ENCODE results near the gene TPCN2.

Gene TPCN2

DNA sequence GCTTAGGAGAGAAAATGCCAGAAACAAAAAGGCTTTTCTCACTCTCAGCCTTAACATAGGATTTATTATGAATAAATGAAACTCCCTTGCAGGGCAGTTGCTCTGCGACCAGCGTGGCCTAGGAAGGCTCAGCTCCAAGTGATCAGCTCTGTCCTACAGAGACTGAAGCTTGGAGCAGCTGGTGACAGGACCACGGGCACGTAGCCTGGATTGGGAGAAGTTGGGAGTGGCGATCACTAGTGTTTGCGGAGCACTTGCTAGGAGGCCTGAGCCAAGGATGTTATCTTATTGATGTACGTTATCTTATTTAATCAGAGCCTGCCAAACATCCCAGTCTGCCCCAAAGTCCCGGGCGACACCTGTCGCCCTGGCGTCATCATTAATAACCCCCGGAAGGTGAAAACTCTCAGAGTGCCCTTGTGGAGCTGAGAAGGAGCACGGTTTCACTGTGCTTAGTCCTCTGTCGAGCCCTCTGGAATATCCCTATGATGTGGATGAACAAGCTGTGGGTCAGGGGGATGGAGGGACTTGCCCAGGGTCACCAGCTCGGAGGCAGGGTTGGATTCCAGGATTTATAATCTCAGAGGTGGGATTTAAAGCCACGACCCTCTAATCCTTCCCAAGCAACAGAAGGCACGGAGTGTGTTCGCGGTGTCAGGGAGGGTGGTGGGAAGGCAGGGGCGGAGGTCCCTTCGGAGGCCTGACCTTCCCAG lies 66.2 kb downstream of the TPCN2 start:
- no peak for DNase-seq

DNA sequence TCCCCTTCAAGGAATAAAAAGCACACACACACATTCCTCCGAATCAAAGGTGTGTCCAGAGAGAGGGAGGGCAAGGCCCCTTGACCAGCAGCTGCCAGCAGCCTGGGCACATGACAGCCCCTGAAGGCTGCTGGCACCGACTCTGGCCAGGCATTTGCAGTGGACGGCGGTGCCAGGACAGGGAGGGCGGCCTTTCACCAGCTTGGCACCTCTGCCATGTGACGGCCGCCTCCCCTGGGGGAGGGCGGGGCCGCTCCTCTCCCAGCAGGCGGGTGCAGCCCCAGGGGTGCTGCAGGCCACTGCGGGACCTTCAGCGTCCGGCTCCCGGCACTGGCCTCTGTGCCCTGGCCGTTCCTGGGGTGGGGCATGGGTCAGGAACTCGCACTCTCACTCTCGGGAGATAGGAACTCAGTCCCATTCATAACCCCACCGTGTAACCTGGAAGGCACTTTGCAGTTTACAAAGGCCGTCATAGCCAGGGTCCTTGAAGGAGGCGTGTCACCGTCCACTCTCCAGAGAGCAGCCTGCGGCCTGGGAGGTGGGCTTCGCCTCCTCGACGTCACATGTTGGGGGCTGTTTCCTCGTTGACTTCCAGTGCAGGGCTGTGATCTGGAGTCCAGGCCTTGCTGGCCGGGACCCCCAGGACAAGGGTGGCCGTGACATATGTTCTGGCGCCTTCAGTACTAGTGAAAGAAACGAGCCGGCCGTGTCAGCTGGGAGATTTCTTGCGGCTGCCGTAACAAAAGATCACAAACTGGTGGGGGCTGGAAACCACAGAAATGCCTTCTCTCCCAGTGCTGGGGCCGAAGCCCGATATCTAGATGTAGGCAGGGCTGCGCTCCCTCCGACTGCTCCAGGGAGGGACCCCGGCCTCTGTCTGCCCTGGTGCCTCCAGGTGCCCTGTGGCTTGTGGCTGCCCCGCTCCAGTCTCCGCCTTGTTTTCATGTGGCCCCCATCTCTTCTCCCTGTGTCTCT lies 67.1 kb downstream of the TPCN2 start:
- DNase-seq, result no peak

DNA sequence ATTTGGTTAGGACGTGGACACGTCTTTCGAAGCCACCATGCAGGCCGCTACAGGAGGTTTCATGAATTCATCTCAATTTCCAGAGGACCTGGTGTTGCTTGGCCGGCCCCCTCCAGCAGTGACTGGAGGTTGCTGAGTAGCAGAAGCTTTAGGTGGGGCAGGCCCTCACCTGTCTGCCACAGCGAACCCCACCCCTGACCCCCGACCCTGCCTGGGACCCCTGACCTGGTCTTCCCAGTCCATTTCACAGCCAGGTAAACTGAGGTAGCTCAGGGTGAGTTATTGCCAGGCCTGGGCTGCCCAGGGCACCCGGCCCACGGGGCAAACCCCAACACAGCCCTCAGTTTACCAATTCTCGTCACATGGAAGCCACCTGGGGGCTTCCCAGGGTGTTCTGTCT lies 67.9 kb downstream of the TPCN2 start:
- DNase-seq, result no peak

DNA sequence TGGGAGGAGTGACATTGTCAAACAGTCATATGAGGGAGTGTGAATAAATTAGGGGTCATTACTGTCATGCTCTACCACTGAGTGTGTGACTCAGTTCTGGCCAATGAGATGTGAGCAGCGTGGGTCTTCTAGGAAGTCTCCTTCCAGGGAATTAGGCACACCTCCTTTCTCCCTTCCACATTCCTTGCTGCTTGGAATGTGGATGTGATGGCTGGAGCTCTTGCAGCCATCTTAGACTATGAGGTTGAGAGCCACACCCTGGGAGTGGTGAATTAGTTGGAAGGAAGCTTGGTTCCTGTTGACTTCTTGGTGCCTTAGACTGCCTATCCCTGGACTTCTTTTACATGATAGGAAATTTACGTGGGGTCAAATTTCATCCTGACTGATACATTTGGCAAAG lies 70.5 kb downstream of the TPCN2 start:
- no peak for DNase-seq

DNA sequence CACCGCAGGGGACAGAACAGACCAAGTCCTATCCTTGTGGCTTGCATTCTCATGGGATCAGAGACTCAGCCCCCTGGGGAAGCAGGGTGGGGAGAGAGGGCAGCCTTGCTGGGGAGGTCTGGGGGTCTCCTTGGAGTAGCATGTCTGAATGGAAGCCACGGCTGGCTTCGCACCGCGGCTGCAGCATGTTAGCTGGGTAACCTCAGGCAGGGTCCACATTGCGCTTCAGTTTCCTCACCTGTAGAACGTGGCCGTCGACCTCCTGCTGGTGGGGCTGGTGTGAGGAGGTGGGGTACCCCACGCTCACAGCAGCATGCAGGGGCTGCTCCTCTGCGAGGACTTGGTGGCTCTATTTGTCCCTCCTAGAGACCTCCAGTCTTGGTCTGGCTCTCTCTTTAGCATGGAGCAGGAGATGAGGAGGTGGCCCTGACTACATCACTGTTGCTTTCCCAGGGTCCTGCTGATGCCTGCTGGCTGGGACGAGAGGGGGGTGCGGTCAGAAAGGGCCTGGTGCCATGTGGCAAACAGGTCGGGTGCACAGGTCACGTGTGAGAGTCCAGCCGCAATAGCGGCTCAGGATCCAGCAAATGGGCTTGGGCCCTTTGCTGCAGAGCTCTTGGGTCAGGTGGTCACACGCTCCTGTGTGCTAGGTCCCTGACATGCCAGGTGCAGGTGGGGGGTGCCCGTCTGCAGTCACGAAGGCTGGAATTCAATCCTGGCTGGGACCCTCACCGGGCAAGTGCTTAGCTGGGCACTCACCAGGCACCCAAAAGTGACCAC lies 71.6 kb downstream of the TPCN2 start:
- DNase-seq, result no peak

DNA sequence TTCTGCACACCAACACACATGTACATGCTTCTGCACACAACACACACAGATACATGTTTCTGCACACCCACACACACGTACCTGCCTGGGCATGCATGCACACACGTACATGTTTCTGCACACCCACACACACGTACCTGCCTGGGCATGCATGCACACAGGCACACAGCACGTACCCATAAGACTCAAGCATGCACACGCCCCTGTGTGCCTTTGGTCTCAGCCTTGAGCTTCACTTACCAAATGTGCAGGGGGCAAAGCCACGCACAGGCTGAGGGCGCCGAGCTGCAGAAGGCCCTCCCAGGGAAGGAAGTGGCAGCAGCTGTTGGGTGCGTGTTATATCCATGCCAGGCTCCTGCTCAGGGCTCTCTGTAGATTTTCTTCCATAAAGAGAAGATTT lies 72.3 kb downstream of the TPCN2 start:
- no peak for DNase-seq

DNA sequence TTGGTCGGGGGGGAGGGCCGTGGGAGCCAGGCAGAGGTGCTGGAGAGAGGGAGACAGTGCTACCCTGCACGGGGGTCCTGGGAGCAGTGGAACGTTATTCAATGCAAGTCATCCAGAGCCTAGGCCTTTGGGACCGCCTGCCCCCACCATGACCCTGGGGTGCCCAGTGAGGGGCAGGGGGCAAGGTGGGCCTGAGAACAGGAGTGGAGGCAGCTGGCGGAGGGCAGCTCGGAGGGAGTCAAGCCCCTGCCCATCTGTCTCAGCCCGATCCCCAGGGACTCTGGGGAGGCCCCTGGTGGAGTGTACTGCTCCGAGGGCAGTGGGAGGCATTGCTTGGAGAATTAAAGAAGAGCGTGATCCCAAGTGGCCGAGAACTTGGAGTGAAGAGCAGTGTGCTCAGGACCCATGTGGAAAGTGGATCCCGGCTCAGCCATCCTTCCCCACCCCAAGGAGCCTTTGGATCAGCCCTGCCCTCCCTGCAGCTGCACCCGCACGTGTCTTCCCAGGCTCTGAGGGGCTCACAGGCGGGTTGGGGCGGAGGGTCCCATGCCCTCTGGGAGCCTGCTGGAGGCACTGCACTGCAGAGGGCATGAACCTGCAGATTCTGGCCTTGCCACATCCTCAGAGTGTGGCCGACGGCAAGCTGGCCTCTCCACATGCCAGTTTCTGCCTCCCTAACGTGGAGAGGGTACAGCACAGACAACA lies 73.0 kb downstream of the TPCN2 start:
- no peak for DNase-seq

DNA sequence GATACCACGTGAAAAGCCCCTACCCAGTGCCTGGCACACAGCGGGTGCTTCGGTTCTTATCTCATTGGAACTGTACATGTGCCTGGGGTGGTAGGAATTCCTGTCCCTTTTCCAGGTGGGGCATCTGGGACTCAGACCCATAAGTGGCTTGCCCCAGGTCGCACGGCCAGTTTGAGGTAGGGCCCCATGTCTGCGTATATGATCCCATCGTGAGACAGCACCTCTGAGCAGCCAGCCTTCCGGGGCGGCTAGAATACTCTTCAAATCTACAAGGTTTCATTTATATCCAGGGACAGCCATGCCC lies 73.5 kb downstream of the TPCN2 start:
- DNase-seq, result no peak

DNA sequence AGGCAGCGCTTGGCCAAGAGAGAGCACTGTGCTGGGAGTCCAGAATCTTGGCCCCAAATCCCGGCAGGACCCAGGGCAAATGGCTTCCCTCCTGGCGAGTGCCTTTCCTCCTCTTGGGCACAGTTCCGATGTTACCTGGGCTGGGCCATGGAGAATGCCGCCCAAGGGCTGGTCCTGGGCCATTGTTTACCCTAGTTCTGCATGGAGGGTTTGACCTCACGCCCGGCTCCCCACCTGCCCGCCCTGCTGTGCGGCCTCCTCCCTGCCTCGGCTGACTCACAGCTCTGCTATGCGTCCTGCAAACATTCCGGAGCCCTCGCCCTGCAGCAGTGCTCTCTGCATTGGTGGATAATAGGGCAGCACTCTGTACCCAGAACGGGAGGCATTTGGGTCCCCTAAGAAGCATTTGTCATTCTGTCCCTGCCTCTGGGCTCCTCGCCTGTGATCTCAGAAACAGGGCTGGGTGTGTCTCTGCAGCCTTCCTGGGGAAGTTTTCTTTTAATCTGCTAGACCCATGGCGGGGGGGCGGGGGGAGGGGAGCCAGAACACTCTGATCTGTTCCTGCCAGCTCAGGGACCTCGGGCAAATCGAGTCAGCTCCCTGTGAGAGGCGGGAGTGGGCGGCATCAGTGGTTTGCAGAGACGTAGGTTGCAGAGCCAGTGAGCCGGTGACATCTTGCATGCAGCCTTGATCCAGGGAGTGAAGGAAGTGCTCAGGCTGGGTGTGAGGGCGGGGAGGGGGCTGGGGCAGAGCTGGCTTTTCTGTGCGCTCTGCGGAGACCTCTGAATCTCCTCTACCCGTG lies 74.1 kb downstream of the TPCN2 start:
- peak; percentile 61 for DNase-seq

DNA sequence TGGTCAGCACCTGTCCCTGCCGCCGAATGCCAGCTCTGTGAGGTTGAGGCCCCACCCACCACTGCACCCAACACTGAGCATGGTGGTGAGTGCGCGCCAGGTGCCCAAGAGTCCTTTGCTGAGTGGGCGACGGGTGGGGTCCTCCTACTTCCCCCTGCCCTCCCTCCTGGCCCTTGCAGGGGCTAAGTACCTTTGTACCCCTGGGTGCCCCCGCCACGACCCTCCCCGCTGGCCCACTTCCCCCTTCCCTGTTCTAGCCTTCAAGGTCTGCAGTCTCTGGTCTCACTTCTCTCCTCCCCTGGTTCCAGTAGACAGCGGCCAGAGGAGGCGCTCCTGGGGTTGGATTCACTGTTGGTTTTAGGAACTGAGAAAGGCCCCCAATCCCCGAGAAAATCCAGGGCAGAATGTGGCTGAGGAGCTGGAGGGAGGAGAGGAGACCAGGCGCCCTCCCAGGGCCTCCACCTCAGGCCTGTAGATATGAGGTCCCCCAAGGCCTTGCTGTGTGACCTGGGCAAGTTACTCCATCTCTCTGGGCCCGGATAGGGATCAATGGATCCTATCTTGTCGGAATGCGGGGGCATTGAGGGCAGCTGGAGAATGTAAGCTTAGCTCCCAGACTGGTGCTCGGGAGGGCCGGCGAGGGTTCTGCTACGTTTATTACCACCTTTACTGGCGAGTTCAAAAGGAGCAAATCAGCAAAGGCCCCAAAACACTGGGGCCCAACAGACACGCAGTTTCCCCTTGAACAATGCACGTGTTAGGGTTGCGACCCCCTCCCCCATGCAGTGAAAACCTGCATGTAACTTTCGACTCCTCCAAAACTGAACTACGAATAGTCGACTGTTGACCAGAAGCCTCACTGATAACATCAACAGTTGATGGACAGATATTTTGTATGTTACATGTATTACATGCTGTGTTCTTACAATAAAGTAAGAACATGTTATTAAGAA lies 75.1 kb downstream of the TPCN2 start:
- DNase-seq, result no peak

DNA sequence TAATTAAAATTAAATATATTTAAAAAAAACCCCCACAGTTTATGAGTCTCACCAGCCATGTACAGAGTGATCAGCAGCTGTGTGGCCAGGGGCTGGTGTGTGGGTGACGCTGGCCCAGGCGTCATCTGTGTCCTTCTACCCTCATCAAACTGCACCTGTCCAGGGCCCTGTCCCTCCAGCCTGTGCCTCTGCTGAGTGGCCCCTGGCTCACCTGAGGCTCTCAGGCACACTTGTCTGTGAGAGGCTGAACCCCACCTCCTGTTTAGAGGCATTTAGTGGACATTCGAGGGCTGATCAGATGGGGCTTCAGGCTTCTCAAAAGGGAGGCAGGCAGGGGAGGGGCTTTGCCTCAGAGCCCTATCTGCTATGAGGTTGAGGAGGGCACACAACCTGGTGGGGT lies 77.1 kb downstream of the TPCN2 start:
- DNase-seq, result no peak

DNA sequence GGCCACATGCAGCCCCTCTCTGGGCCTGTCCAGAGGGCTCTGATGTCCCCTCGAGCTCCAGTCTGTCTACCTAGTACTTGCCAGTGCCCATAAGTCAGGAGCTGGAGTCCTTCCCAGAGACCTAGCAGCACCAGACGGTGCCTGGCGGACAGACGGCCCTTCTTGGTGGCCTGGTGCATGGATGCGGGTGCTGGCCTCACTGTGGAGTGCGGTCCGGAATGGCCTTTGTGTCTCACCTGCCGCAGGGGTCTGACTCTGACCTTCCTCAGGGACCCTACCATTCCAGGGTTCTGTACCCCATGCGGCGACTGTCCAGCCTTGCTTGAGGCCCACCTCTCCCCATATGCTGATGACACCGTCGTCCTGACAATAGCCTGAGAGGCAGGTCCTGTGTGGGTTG lies 77.6 kb downstream of the TPCN2 start:
- peak; percentile 10 for DNase-seq

DNA sequence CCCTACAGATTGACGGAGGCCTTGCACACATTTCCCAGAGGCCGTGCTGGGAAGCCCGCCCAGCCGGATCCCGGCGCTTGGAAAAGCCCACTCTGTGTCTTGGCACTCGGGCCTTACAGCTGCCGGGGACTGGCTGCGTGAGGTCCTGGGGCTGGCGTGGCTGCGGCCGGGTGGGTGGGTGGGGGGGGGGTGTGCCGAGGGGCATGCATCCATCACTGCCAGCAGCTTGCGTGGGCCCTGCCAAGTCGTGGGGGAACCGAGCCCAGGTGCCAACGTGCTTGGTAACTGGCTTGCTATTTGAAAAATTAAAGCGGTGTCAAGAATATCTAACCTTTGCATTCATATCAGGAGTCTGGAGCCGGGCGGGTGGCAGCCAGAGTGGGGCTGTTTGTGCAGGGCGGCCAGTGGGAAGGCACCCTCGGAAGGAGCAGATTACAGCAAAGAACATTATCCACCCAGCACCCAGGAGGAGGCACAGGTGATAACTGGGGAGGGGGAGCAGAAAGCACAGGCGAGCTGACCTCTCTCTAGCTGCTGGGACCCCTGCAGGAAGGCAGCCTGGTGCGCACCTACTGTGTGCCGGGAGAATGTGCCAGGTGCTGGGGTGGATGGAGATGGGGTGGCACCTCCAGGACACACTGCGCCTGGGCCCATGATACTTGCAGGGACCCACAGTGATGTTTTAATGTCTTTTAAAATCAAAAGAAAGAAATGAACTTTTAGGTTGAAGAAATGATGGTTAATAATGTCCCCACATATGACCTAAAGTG lies 78.5 kb downstream of the TPCN2 start:
- no peak for DNase-seq

DNA sequence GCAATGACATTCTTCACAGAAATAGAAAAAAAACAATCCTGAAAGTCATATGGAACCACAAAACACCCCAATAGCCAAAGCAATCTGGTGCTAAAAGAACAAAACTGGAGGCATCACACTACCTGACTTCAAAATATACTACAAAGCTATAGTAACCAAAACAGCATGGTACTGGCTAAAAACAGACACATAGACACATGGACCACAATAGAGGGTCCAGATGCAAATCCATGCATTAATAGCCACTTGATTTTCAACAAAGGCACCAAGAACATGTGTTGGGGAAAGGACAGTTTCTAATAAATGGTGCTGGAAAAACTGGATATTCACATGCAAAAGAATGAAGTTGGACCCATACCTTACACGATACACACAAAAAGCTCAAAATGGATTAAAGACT lies 79.2 kb downstream of the TPCN2 start:
- DNase-seq, result no peak

DNA sequence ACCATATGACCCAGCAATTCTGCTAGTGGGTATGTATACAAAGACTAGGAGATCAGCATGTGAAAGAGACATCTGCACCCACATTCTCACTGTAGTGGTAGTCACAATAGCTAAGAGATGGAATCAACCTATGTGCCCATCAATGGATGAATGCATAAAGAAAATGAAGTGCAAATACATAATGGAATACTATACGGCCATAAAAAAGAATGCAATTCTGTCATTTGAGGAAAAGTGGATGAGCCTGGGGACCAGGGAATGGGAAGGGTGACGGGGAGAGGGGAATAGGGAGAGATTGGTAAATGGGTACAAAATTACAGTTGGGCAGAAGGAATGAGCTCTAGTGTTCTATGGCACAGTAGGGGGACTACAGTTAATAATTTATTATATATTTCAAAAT lies 80.3 kb downstream of the TPCN2 start:
- DNase-seq, result no peak

DNA sequence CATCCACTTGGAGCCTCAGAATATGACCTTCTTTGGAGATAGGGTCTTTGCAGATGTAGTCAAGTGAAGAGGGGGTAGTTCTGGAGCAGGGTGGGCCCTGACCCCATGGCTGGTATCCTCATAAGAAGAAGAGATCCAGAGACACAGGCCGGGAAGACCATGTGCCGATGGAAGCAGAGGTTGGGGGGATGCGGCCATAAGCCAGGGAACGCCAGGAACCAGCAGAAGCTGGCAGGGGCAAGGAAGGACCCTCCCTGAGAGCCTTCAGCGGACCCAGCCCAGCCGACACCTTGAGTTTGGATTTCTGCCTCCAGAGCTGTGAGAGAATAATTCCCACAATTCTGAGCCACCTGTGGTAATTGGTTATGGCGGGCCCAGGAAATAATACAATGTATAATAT lies 80.9 kb downstream of the TPCN2 start:
- DNase-seq, result no peak

DNA sequence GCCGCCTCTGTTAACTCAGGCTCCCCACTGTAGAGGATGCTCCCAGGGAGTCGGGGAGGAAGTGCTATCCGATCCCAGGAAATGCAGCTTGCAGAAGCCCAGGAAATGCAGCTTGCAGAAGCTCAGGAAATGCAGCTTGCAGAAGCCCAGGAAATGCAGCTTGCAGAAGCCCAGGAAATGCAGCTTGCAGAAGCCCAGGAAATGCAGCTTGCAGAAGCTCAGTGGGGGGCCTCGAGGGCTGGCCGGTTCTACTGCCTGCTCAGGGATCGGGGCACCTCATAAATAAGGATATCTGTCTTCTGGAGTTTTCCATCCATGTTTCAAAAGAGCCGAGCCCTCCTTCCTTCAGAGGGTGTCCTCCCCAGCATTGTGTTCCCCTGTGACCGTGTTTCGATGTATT lies 81.9 kb downstream of the TPCN2 start:
- no peak for DNase-seq

DNA sequence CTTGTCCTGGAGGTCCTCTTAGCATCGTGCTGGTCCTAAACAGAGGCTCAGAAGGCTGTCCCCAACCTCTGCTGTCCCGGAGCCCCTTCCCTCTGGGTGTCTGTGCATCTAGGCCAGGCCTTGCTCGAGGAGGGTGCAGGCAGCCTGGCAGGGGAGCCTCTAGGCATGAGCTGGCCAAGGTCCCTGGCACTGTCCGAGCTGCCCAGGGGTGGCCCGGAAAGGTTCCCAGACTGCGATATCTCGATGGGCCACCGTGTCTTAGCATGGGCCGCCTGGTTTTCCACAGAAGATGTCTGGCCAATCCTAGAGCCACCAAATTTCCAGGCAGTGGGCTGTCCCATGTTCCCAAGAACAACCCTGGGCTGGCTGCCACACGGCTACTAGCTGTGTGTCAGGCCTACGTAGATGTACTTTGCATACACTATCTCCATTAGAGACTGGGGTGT lies 82.4 kb downstream of the TPCN2 start:
- no peak for DNase-seq

DNA sequence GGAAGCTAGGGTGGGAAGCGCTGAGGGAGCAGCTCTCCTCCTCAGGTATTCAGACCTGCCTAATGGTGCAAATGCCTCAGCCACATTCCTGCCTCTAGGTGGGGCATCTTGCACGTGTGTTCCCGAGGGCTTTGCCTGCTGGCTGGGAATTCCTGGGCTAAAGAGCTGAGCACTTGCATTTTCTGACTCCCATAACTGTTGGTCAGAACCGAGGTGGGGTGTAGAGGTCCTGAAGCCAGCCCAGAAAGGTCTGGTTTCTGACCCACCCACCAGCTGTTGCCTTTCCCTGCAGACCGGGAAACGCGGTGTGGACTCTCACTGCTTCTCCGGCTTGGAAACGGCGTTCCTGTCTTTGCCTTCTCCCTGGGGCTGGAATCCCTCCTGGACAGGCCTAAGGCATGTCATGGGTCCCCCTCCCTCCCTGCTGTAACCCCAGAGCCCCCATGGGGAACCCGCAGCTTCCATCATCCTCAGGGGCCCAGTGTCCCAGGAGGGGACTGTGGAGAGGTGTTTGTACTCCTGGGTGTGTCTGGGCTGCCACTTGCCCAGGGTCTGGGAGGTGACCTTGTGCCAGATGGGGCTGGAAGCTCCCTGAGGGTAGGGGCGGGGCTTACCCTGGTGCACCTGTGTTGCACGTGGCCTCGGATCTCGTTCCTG lies 83.0 kb downstream of the TPCN2 start:
- no peak for DNase-seq

DNA sequence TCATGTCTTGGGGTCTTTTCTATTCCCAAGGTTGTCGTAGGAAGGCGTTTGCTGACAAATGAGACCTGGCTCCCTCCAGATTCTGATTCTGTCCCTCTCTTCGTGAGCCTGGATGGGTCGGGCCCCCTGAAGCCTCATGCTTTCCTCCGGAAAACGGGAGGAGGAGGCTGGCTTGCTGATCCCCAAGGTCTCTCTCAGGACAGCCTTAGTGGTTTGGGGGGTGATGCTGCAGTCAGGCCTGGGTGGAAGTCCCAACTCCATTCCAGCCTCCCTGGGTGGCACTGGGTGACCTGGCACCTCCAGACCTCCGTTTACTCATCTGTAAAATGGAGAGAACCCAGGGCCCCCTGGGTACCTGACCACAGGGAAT lies 83.6 kb downstream of the TPCN2 start:
- DNase-seq, result no peak
